Measurements from ENCODE around the gene DEFB110. TPM values are rescaled to one million over a fixed set of nuclear protein-coding genes. Genes with fewer than 3 reads are reported as not detected.

Gene DEFB110
- total RNA-seq, result not detected in 2 replicates

GRCh38 chr6:50021894-50022293 lies at the start of gene DEFB110:
Gene DEFB110 (minus strand): TSS chr6:50021994. CDS start chr6:50021935, 59 bp downstream.

GRCh38 chr6:50049829-50050228 lies 28.0 kb upstream of the DEFB110 start, which contains the start of gene DEFB112:
Gene DEFB112 (minus strand): TSS chr6:50049929. CDS start chr6:50049869, 60 bp downstream.

GRCh38 chr6:49969605-49970004 lies 52.2 kb downstream of the DEFB110 start, which contains the start of gene DEFB113:
Gene DEFB113 (minus strand): TSS chr6:49969625. CDS start chr6:49969625, 0 bp downstream.

Other genes with a start within 250 kb of the DEFB110 start
- not detected in 2 replicates for gene PGK2, start 234.7 kb downstream of the DEFB110 start, total RNA-seq
- not detected in 2 replicates for gene CRISP1, start 155.5 kb downstream of the DEFB110 start, total RNA-seq
- gene DEFB114, start 57.8 kb downstream of the DEFB110 start, total RNA-seq, result not detected in 2 replicates
- gene DEFB113, start 52.4 kb downstream of the DEFB110 start, total RNA-seq, result not detected in 2 replicates
- not detected in 2 replicates for gene DEFB112, start 27.9 kb upstream of the DEFB110 start, total RNA-seq

Data from bronchial smooth muscle cell (primary cell).